B cell (primary cell): ENCODE results near the gene TXNDC5. TPM values are rescaled to one million over a fixed set of nuclear protein-coding genes. Genes with fewer than 3 reads are reported as not detected.
"Not testable (repeated sequence)": the region's sequence is repeated elsewhere in the genome, so short reads cannot be mapped to it uniquely, and the experiment has no call there.

Experiments used
- ATAC-seq: fragments of 200-7000 bp; cut with Tn5 transposase; one replicate; pipeline ENCODE4 v1.10.0; 2021; ENCODE audit warnings: low read depth, mild to moderate bottlenecking, moderate number of reproducible peaks, moderate library complexity
- CTCF ChIA-PET: fragments of 350-600 bp; sonication (Branson Sonifier 250); formaldehyde crosslinking; loops from one replicate; lab custom pipeline; 2021; ENCODE audit warnings: antibody characterized with exemption, inconsistent platforms; lab: Charles Lee
- POLR2A ChIA-PET: fragments of 350-600 bp; sonication (Branson Sonifier 250); formaldehyde crosslinking; loops from one replicate; lab custom pipeline; 2021; ENCODE audit warnings: antibody characterized with exemption; lab: Charles Lee
- DNase-seq: peaks from one replicate; pipeline ENCODE4 v3.0.0; 2013
- H2AFZ ChIP-seq: 2 replicates; pipeline ENCODE4 v1.6.1; 2012; ENCODE audit warnings: mild to moderate bottlenecking, low read depth, low read length; ENCODE audit not compliant: insufficient read depth, poor library complexity, severe bottlenecking
- H3K27ac ChIP-seq, 2 donors: 1 replicate in 1 of 2; 2 replicates in 1 of 2; pipeline ENCODE4 v1.5.1; 2012 to 2013; ENCODE audit warnings: low read length in 2 of 2, mild to moderate bottlenecking in 2 of 2, moderate library complexity in 1 of 2
- H3K27me3 ChIP-seq, 4 experiments: fragments of 200-600 bp in 1 of 4; sonication (generic) in 1 of 4; replicated peaks in 1 of 4; 1 replicate in 2 of 4; 2 replicates in 2 of 4; pipeline versions ENCODE4 v1.6.1 to v1.7.0; 2013 to 2016; ENCODE audit warnings: low read length in 3 of 4, mild to moderate bottlenecking in 2 of 4, mixed read lengths in 1 of 4, moderate library complexity in 1 of 4; ENCODE audit not compliant: insufficient read depth in 4 of 4, control insufficient read depth in 3 of 4; ENCODE audit errors: control extremely low read depth in 1 of 4
- H3K36me3 ChIP-seq, 2 experiments: replicated peaks in 1 of 2; 1 replicate in 1 of 2; 2 replicates in 1 of 2; pipeline versions ENCODE4 v1.6.1 to v1.7.1; 2013; ENCODE audit warnings: low read length in 1 of 2; ENCODE audit not compliant: insufficient read depth in 2 of 2, control insufficient read depth in 1 of 2; ENCODE audit errors: control extremely low read depth in 1 of 2, extremely low read depth in 1 of 2
- H3K4me1 ChIP-seq, 2 donors: fragments of 200-600 bp in 1 of 2; sonication (generic) in 1 of 2; 1 replicate in 1 of 2; 2 replicates in 1 of 2; pipeline versions ENCODE4 v1.5.1 to v1.6.1; 2013 to 2017; ENCODE audit warnings: low read length in 2 of 2; ENCODE audit not compliant: control insufficient read depth in 2 of 2, insufficient read depth in 2 of 2
- H3K4me2 ChIP-seq: replicated peaks from 2 replicates; pipeline ENCODE3; 2012; ENCODE audit warnings: mild to moderate bottlenecking, low read depth, low read length; ENCODE audit not compliant: poor library complexity, severe bottlenecking
- H3K4me3 ChIP-seq, 5 experiments: fragments of 200-600 bp in 1 of 5; sonication (generic) in 1 of 5; 1 replicate in 3 of 5; 2 replicates in 2 of 5; pipeline versions ENCODE4 v1.5.1 to v1.7.0; 2011 to 2016; ENCODE audit warnings: low read length in 4 of 5, mild to moderate bottlenecking in 4 of 5, low read depth in 2 of 5, control low read depth in 1 of 5, moderate library complexity in 1 of 5; ENCODE audit not compliant: insufficient read depth in 1 of 5; ENCODE audit errors: control extremely low read depth in 1 of 5, extremely low read depth in 1 of 5
- H3K79me2 ChIP-seq: fragments of 200-600 bp; sonication (generic); one replicate; pipeline ENCODE4 v1.6.0; 2016; ENCODE audit warnings: low read length; ENCODE audit not compliant: control insufficient read depth, insufficient read depth
- H3K9ac ChIP-seq: fragments of 200-600 bp; sonication (generic); 2 replicates; pipeline ENCODE4 v1.6.1; 2017; ENCODE audit warnings: mild to moderate bottlenecking, low read length, moderate library complexity
- H3K9me3 ChIP-seq, 3 donors: one replicate each; pipeline versions ENCODE4 v1.6.1 to v1.7.1; 2013; ENCODE audit warnings: low read length in 2 of 3; ENCODE audit not compliant: control insufficient read depth in 2 of 3, insufficient read depth in 1 of 3; ENCODE audit errors: control extremely low read depth in 1 of 3
- H4K20me1 ChIP-seq: 2 replicates; pipeline ENCODE4 v1.6.0; 2012; ENCODE audit warnings: mild to moderate bottlenecking, low read length; ENCODE audit not compliant: insufficient read depth, control insufficient read depth, poor library complexity, severe bottlenecking
- H3K27ac Mint-ChIP-seq: one replicate; pipeline ENCODE4 v1.8.0; 2021; ENCODE audit warnings: mixed read lengths
- H3K27me3 Mint-ChIP-seq: one replicate; pipeline ENCODE4 v1.8.0; 2021; ENCODE audit warnings: mixed read lengths
- H3K4me1 Mint-ChIP-seq: one replicate; pipeline ENCODE4 v1.8.0; 2021; ENCODE audit warnings: mixed read lengths
- H3K4me3 Mint-ChIP-seq: one replicate; pipeline ENCODE4 v1.8.0; 2021; ENCODE audit warnings: mixed read lengths
- H3K9me3 Mint-ChIP-seq: one replicate; pipeline ENCODE4 v1.8.0; 2022; ENCODE audit warnings: mixed read lengths; ENCODE audit not compliant: insufficient read depth
- CTCF ChIP-seq: fragments of 200-600 bp; IDR thresholded peaks from one replicate; pipeline ENCODE4 v1.8.0; 2022; ENCODE audit warnings: antibody characterized with exemption, mild to moderate bottlenecking
- EZH2 ChIP-seq: IDR thresholded peaks from 2 replicates; pipeline ENCODE4 v1.6.1; 2012; ENCODE audit warnings: borderline replicate concordance, low read depth, mild to moderate bottlenecking, moderate library complexity, low read length; ENCODE audit not compliant: insufficient read depth, poor library complexity, severe bottlenecking
- WGBS: methylation state at CpG from one replicate; pipeline ENCODE4 v1.1.5; 2013; ENCODE audit warnings: missing lambda C conversion rate; ENCODE audit not compliant: insufficient coverage; 5-methylcytosine and 5-hydroxymethylcytosine counted together
- intact Hi-C: fragments of 100-400 bp; cut with micrococcal nuclease; formaldehyde crosslinking; loops from one replicate; pipeline ENCODE4 v1.10.0; 2022
- polyA plus RNA-seq: library from polyadenylated mRNA; depleted of rRNA; stranded (reverse); fragments of >200 nt; gene quantifications from 2 replicates; pipeline ENCODE4 v1.2.3, GENCODE V29; 2012
- total RNA-seq, 2 donors: library from RNA; stranded (reverse); fragments of 120-200 nt in 1 of 2; gene quantifications; 1 replicate in 1 of 2; 2 replicates in 1 of 2; pipeline versions ENCODE4 v1.2.3 to v1.2.4, GENCODE V29; 2013 to 2022

TXNDC5 gene
- total and polyA plus RNA-seq, 2 donors (not counting 1 experiment from before 2014, with no cell fraction given), result 62.6 to 91.9 TPM

GRCh38 chr6:7898193-7898586 lies 12.4 kb downstream of the TXNDC5 start:
- peaks cover 33% of the 10 kb centered on the region for H3K4me1 Mint-ChIP-seq
- H4K20me1 ChIP-seq, result peaks cover 14% of the 10 kb centered on the region
- ATAC-seq, H3K27me3 ChIP-seq, H3K4me3 ChIP-seq, H3K27ac Mint-ChIP-seq, H3K9me3 ChIP-seq, H3K4me2 ChIP-seq, H3K4me3 Mint-ChIP-seq, H3K27me3 Mint-ChIP-seq, POLR2A ChIA-PET, H3K79me2 ChIP-seq, H3K9me3 Mint-ChIP-seq, H3K27ac ChIP-seq, DNase-seq, H2AFZ ChIP-seq, H3K9ac ChIP-seq: not testable (repeated sequence)
- WGBS, result 65% methylated on average over 4 of the region's 8 CpGs
- H3K4me1 ChIP-seq, result peaks cover 10 to 17% of the 10 kb centered on the region in 2 donors
- intact Hi-C loops, result loop anchor here (5.0 kb wide), 1 partner anchor 319 kb away; no protein-coding TSS in a partner anchor
- H3K36me3 ChIP-seq, result peaks cover 1 to 96% of the 10 kb centered on the region in 2 experiments
- CTCF ChIA-PET, result interaction anchor here (1.3 to 2.1 kb wide), 2 partner anchors 19 to 94 kb away, joined by 4 to 16 read pairs; no protein-coding TSS in a partner anchor

GRCh38 chr6:7897461-7898192 lies 13.0 kb downstream of the TXNDC5 start:
- peaks cover 33% of the 10 kb centered on the region for H3K4me1 Mint-ChIP-seq
- POLR2A ChIA-PET, result no interaction called here
- CTCF ChIA-PET, result interaction anchor here (0.6 to 1.3 kb wide), 4 partner anchors 20 to 176 kb away, joined by 3 to 7 read pairs (median 4); no protein-coding TSS in a partner anchor
- intact Hi-C loops, result loop anchor here (5.0 kb wide), 1 partner anchor 320 kb away; no protein-coding TSS in a partner anchor
- Histone ChIP-seq H3K4me1 (peaks cover 10 to 17% of the 10 kb centered on the region in 2 donors), H3K4me3 (no peak overlapping the region), H3K4me2 (no peak overlapping the region), H3K27me3 (no peaks in the 10 kb centered on the region), H3K9me3 (peaks cover 0 to 1% (median 0%) of the 10 kb centered on the region in 3 donors), H3K79me2 (no peaks in the 10 kb centered on the region), H3K27ac (no peak overlapping the region), H3K36me3 (peaks cover 1 to 96% of the 10 kb centered on the region in 2 experiments), H2AFZ (no peak overlapping the region), H4K20me1 (peaks cover 14% of the 10 kb centered on the region), H3K9ac (no peak overlapping the region)
- no peak for DNase-seq
- TF ChIP-seq CTCF (no peak), EZH2 (no peak)
- no peak overlapping the region for H3K4me3 Mint-ChIP-seq
- no peak for ATAC-seq
- WGBS, result 92% methylated on average over 4 of the region's 9 CpGs
- H3K27ac Mint-ChIP-seq, result no peak overlapping the region
- no peaks in the 10 kb centered on the region for H3K9me3 Mint-ChIP-seq
- H3K27me3 Mint-ChIP-seq, result no peaks in the 10 kb centered on the region
